Kidney (tissue), 14 donors: Measurements from ENCODE around the gene PDE4D. TPM values are rescaled to one million over a fixed set of nuclear protein-coding genes. Genes with fewer than 3 reads are reported as not detected.
"Not testable (repeated sequence)": the region's sequence is repeated elsewhere in the genome, so short reads cannot be mapped to it uniquely, and the experiment has no call there.

Experiments used
- DNase-seq, 5 donors: peaks; one replicate each; pipeline ENCODE4 v3.0.0-alpha.2; 2013 to 2020
- FAIRE-seq: peaks from 2 replicates; lab custom pipeline; 2012; peaks lifted over from hg19 to GRCh38; lab: Jason Lieb, UNC
- H3K27ac ChIP-seq, 2 donors: one replicate each; pipeline ENCODE4 v1.7.0; 2013; ENCODE audit warnings: low read depth in 2 of 2, low read length in 2 of 2, inconsistent platforms in 1 of 2
- H3K27me3 ChIP-seq: one replicate; pipeline ENCODE4 v1.7.1; 2013; ENCODE audit warnings: low read length, inconsistent platforms; ENCODE audit not compliant: control insufficient read depth, insufficient read depth
- H3K36me3 ChIP-seq, 3 donors: one replicate each; pipeline versions ENCODE4 v1.7.0 to v1.7.1; 2013; ENCODE audit warnings: low read length in 3 of 3, control low read depth in 1 of 3, inconsistent platforms in 1 of 3; ENCODE audit not compliant: insufficient read depth in 3 of 3, control insufficient read depth in 2 of 3
- H3K4me1 ChIP-seq, 3 donors: one replicate each; pipeline versions ENCODE4 v1.7.0 to v1.7.1; 2013; ENCODE audit warnings: low read length in 3 of 3, inconsistent platforms in 1 of 3, low read depth in 1 of 3; ENCODE audit not compliant: control insufficient read depth in 2 of 3, insufficient read depth in 2 of 3
- H3K4me3 ChIP-seq, 3 donors: one replicate each; pipeline versions ENCODE4 v1.7.0 to v1.8.1; 2013; ENCODE audit warnings: low read length in 3 of 3, control low read depth in 1 of 3, inconsistent platforms in 1 of 3
- H3K9ac ChIP-seq, 3 donors: one replicate each; pipeline versions ENCODE4 v1.7.0 to v1.7.1; 2013; ENCODE audit warnings: low read length in 3 of 3, control low read depth in 1 of 3, inconsistent platforms in 1 of 3
- H3K9me3 ChIP-seq, 3 donors: one replicate each; pipeline versions ENCODE4 v1.7.0 to v1.7.1; 2013; ENCODE audit warnings: low read length in 3 of 3, control low read depth in 1 of 3, inconsistent platforms in 1 of 3; ENCODE audit not compliant: control insufficient read depth in 2 of 3, insufficient read depth in 1 of 3
- CTCF ChIP-seq: IDR thresholded peaks from 3 replicates; pipeline ENCODE4 v1.5.1; 2012; ENCODE audit warnings: mild to moderate bottlenecking, moderate library complexity, borderline replicate concordance; ENCODE audit not compliant: insufficient read depth; ENCODE audit errors: extremely low read depth
- intact Hi-C: fragments of 100-400 bp; cut with DNase I; formaldehyde crosslinking; loops from one replicate; pipeline ENCODE4 v1.11.1; 2022
- polyA plus RNA-seq: library from polyadenylated mRNA; stranded (reverse); fragments of 350-450 nt; fragmentation: Illumina TruSeq; extraction: RNeasy Lipid Tissue Mini Kit (QIAGEN cat#74804); gene quantifications from one replicate; pipeline ENCODE4 v1.2.3, GENCODE V29; 2014; ENCODE audit warnings: low read depth, low replicate concordance; ENCODE audit not compliant: insufficient read depth
- total RNA-seq: library from RNA; stranded (reverse); fragmentation: NEBNext Ultra II Directional; extraction: Animal tissue kit (Norgen Biotek cat#: 25700); gene quantifications from one replicate; pipeline ENCODE4 v1.2.1, GENCODE V29; 2021
- donor health status: control.
- donor health status: control.
- donor health status: control.
- donor health status: control.
- donor health status: control.
- donor health status: DM: yes; HTN: yes; CAD: no.
- donor health status: Normal renal cell carcinoma (clear cell type).

The PDE4D gene
- total and polyA plus RNA-seq, 2 donors from 2014 or later = 9.2 to 78.9 TPM

DNA sequence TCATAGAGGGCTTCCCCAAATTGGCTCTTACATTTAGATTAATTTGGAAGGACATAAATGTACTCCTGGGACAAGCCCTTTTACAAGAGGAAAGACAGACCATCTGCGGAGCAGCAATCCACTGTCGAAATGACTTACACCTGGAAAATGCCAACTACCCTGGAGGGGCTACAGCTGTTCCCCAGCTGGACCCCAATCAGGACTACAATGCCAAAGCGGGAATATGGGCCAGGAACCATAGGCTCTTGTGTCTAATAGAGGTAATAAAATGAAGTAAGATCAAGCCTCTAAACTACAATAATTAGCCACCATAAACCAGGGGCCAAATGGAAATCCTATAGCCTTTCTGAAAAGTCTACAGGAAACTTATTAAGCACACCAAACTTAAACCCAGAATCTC, 581.3 kb downstream of the PDE4D start:
- no peak for TF ChIP-seq CTCF
- Histone ChIP-seq H3K4me3 (no peak overlapping the region), H3K4me1 (peaks cover under 1 to 7% (median 7%) of the 10 kb centered on the region in 3 donors), H3K27me3 (no peaks in the 10 kb centered on the region), H3K9ac (no peak overlapping the region), H3K9me3 (no peaks in the 10 kb centered on the region), H3K36me3 (no peaks in the 10 kb centered on the region), H3K27ac (no peak overlapping the region)
- DNase-seq (no peak), FAIRE-seq (no peak)
- intact Hi-C loops = no loop called here

GRCh38 chr5:59308685-59309084, 584.8 kb downstream of the PDE4D start:
- DNase-seq, H3K27me3 ChIP-seq, H3K27ac ChIP-seq, H3K9me3 ChIP-seq, H3K4me1 ChIP-seq, H3K4me3 ChIP-seq, H3K9ac ChIP-seq, FAIRE-seq, intact Hi-C loops, H3K36me3 ChIP-seq: not testable (repeated sequence)

- H3K9me3 ChIP-seq, H3K9ac ChIP-seq, H3K36me3 ChIP-seq, DNase-seq, FAIRE-seq, H3K4me1 ChIP-seq, intact Hi-C loops, H3K4me3 ChIP-seq, H3K27ac ChIP-seq, H3K27me3 ChIP-seq: not testable (repeated sequence)
Measured at GRCh38 chr5:59303289-59303716, 590.2 kb downstream of the PDE4D start.

DNA sequence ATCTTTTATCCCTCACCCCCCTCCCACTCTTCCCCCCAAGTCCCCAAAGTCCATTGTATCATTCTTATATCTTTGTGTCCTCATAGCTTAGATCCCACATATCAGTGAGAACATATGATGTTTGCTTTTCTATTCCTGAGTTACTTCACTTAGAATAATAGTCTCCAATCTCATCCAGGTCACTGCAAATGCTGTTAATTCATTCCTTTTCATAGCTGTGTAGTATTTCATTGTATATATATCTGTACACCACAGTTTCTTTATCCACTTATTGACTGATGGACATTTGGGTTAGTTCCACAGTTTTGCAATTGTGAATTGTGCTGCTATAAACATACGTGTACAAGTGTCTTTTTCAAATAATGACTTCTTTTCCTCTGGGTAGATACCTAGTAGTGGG, 591.0 kb downstream of the PDE4D start:
- intact Hi-C loops, FAIRE-seq: not testable (repeated sequence)

GRCh38 chr5:59301727-59302126, 591.8 kb downstream of the PDE4D start:
- intact Hi-C loops = no loop called here
- no peak for DNase-seq
- FAIRE-seq = no peak

More for the DNA sequence above, 591.0 kb downstream of the PDE4D start:
- not testable (repeated sequence) for H3K27ac ChIP-seq, DNase-seq, H3K9ac ChIP-seq, H3K9me3 ChIP-seq, H3K4me1 ChIP-seq, H3K36me3 ChIP-seq, H3K4me3 ChIP-seq, H3K27me3 ChIP-seq

More at GRCh38 chr5:59301727-59302126, 591.8 kb downstream of the PDE4D start:
- no peak for TF ChIP-seq CTCF
- Histone ChIP-seq H3K9ac (no peak overlapping the region), H3K4me3 (no peak overlapping the region), H3K9me3 (no peaks in the 10 kb centered on the region), H3K36me3 (no peaks in the 10 kb centered on the region), H3K27me3 (no peaks in the 10 kb centered on the region), H3K4me1 (peaks cover 0 to 14% (median 5%) of the 10 kb centered on the region in 3 donors), H3K27ac (no peak overlapping the region)
